ENCODE data around the gene SCIN.

GRCh38 chr7:12588259-12588904, 17.9 kb downstream of the SCIN start:
- TF ChIP-seq ELF4 (IDR thresholded peaks at IDR 0.05) = no peak
- no peak for TF ChIP-seq BHLHE40 (IDR thresholded peaks at IDR 0.05; ENCODE audit: borderline replicate concordance)
- no peak for TF ChIP-seq FOXM1 (IDR thresholded peaks at IDR 0.05; ENCODE audit: borderline replicate concordance)
- TF ChIP-seq ZNF384 (IDR thresholded peaks at IDR 0.05) = no peak
- no peak for TF ChIP-seq SP1 (IDR thresholded peaks at IDR 0.05)
- no peak for TF ChIP-seq SUZ12 (IDR thresholded peaks at IDR 0.05)
- TF ChIP-seq FOXA1 (IDR thresholded peaks at IDR 0.05) = no peak
- no peak for TF ChIP-seq HDGF (IDR thresholded peaks at IDR 0.05; ENCODE audit: borderline replicate concordance)
- no peak for TF ChIP-seq LEF1 (IDR thresholded peaks at IDR 0.05; ENCODE audit: borderline replicate concordance)
- no peak for TF ChIP-seq FOXK2 (IDR thresholded peaks at IDR 0.05)
- TF ChIP-seq ARNT (IDR thresholded peaks at IDR 0.05) = no peak
- no peak for TF ChIP-seq CTBP1 (IDR thresholded peaks at IDR 0.05; ENCODE audit: borderline replicate concordance)

Measured in HEK293T (cell line).